SKM-1 treated with dmso at 0.1 percent for 144 hours (cell line): ENCODE data around the gene NPW.

Experiments used
- DNase-seq: peaks from one replicate; lab custom pipeline; 2025; ENCODE audit not compliant: unreplicated experiment; lab: John Stamatoyannopoulos, UW

NPW gene

GRCh38 chr16:1984347-1985225, 35.0 kb upstream of the NPW start:
- DNase-seq: no peak

GRCh38 chr16:1985466-1986150, 34.0 kb upstream of the NPW start:
- DNase-seq: no peak

- no peak for DNase-seq
These were observed 32.4 kb upstream of the NPW start for GRCh38 chr16:1987198-1987597.

- DNase-seq: no peak
These were observed 30.1 kb upstream of the NPW start, which contains the start of gene SYNGR3 for GRCh38 chr16:1989209-1990100. Gene SYNGR3 (plus strand): TSS chr16:1989970. CDS start chr16:1990103, 133 bp downstream.

- DNase-seq: no peak
These were observed 29.6 kb upstream of the NPW start for GRCh38 chr16:1990101-1990350.

GRCh38 chr16:1990351-1991134, 29.0 kb upstream of the NPW start:
- DNase-seq: no peak

- DNase-seq: no peak
These were observed 28.4 kb upstream of the NPW start for GRCh38 chr16:1991135-1991551.

- no peak for DNase-seq
These were observed 28.0 kb upstream of the NPW start for GRCh38 chr16:1991588-1991947.

GRCh38 chr16:1991948-1992703, 27.5 kb upstream of the NPW start:
- peak; percentile 81 for DNase-seq

GRCh38 chr16:1992704-1993317, 26.8 kb upstream of the NPW start:
- no peak for DNase-seq

- DNase-seq: no peak
These were observed 25.9 kb upstream of the NPW start for GRCh38 chr16:1993731-1994131.

- DNase-seq: no peak
These were observed 21.9 kb upstream of the NPW start for GRCh38 chr16:1997494-1998359.

GRCh38 chr16:1998360-1998835, 21.2 kb upstream of the NPW start:
- no peak for DNase-seq

GRCh38 chr16:1998852-1999801, 20.5 kb upstream of the NPW start:
- no peak for DNase-seq

- no peak for DNase-seq
These were observed 19.6 kb upstream of the NPW start for GRCh38 chr16:1999866-2000514.

GRCh38 chr16:2001035-2001434, 18.6 kb upstream of the NPW start:
- DNase-seq: no peak
